ENCODE data around the gene CTAGE4.
"Not testable (repeated sequence)": the region's sequence is repeated elsewhere in the genome, so short reads cannot be mapped to it uniquely, and the experiment has no call there.

CTAGE4 gene, protein sequence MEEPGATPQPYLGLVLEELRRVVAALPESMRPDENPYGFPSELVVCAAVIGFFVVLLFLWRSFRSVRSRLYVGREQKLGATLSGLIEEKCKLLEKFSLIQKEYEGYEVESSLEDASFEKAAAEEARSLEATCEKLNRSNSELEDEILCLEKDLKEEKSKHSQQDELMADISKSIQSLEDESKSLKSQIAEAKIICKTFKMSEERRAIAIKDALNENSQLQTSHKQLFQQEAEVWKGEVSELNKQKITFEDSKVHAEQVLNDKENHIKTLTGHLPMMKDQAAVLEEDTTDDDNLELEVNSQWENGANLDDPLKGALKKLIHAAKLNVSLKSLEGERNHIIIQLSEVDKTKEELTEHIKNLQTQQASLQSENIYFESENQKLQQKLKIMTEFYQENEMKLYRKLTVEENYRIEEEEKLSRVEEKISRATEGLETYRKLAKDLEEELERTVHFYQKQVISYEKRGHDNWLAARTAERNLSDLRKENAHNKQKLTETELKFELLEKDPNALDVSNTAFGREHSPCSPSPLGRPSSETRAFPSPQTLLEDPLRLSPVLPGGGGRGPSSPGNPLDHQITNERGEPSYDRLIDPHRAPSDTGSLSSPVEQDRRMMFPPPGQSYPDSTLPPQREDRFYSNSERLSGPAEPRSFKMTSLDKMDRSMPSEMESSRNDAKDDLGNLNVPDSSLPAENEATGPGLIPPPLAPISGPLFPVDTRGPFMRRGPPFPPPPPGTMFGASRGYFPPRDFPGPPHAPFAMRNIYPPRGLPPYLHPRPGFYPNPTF

DNA sequence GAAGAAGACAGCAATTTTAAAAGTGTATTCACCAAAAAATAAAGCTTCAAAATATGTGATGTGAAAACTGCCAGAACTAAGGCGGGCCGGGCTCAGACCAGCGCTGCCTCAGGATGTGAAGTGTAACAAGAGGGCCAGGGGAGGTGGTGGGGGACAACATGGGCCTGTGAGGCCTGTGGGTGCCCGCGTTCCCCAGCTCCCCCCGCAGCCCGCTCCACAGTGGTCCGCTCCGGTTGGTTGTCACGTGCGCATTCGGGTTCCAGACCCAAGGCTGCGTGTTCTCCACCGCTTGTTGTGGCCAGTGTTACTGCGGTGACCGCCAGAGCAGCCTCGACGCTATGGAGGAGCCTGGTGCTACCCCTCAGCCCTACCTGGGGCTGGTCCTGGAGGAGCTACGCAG lies at the start of gene CTAGE4:
TSS of gene CTAGE4 (plus strand) at position 301 of the 400 bp plus-strand sequence. CDS start at position 339, 38 bp downstream.
- DNase-seq = not testable (repeated sequence)

DNA sequence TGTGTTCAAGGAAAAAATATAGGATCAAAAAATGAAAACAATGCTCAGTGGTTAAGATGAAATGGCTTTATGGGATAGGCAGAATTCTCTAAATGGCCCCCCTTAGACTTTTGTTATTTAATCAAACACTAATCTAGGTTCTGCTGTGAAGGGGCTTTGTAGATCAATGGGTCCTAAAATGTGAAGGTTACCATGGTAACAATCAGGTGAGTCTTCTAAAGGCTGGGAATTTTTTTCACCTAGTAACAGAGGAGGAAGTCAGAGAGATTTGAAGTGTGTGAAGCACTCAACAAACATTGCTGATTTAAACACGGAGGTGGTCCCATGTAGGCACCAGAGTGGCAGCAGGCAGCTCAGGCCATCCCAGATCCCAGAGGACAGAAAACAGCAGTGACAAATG lies 49.1 kb upstream of the CTAGE4 start:
- no peak for DNase-seq

DNA sequence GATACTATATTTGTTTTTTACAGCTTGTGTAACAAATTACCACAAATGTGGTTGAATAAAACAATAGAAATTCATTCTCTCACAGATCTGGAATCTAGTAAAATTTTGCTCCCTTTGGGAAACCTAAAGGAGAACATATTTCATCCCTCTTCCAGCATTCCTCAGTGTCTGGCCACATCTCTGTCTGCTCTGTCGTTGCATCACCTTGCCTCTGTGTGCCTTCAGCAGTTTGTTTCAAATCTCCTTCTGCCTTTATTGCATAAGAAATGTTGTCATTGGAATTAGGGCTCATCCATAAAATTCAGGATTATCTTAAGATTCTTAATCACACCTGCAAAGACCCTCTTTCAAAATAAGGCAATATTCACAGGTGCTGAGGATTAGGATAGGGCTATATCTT lies 45.8 kb upstream of the CTAGE4 start:
- DNase-seq = no peak

DNA sequence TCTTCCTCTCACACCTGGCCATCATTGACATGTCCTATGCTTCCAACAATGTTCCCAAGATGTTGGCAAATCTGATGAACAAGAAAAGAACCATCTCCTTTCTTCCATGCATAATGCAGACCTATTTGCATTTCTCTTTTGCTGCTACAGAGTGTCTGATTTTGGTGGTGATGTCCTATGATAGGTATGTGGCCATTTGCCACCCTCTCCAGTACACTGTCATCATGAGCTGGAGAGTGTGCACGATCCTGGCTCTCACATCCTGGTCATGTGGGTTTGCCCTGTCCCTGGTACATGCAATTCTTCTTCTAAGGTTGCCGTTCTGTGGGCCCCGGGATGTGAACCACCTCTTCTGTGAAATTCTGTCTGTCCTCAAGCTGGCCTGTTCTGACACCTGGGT lies 41.1 kb upstream of the CTAGE4 start:
- no peak for DNase-seq

- DNase-seq = no peak
Measured at GRCh38 chr7:144144426-144144825, 38.8 kb upstream of the CTAGE4 start.

GRCh38 chr7:144148224-144148827 lies 34.9 kb upstream of the CTAGE4 start:
- no peak for DNase-seq

GRCh38 chr7:144158861-144159260 lies 24.4 kb upstream of the CTAGE4 start:
- no peak for DNase-seq

DNA sequence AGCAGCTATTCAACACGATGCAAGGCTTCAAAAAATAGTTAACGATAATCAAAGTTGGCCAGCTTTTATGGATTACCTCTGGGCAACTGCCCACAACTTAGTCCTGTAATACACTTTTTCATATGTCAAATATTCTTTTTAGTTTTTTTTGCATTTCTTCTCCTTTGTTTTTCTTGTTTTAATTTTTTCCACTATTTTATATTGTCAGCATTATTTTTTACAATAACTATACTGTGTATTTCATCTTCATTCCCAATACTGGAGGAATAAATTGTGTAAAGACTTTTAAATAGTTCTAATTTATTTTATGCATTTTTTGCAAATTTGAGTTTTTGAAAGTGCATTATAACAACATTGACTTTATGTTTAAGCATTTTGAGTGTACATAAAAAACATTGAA lies 18.5 kb upstream of the CTAGE4 start:
- DNase-seq = no peak

GRCh38 chr7:144171594-144172350 lies 11.5 kb upstream of the CTAGE4 start:
- DNase-seq = not testable (repeated sequence)

GRCh38 chr7:144174613-144175012 lies 8.7 kb upstream of the CTAGE4 start:
- no peak for DNase-seq

DNA sequence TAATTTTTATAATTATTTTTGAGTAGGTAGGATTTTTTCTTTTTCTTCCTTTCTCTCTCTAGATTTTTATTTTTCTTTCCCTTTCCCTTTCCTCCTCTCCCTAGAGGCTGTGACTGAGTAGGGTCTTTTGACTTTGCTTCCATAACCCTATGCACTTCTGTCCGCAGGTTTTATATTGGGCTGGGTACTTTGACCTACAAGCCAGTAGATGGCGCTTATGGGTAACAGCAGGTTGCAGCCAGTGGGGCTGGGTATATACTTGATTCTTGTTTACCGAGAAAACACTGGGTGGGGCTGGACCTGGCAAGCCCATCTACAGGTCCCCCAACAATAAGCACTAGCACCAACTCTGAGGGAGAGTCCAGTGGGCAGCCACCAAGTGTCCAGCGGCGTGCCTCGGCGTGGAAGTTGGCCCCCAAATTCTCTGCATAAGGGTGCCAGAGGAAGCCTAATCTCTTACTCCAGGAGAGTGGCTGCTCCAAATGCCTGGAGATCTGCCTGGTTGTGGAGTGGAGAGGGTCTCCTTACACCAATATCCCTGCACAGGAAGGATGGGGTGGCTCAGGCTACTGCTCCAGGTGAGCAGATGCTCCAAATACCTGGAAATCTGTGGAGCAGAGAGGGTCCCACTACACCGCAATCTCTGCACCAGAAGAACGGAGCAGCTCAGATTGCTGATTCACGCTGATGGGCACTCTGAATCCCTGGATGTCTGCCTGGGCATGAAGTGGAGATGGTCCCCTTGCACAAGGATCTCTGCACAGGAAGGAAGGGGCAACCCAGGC lies 4.7 kb upstream of the CTAGE4 start:
- not testable (repeated sequence) for DNase-seq

DNA sequence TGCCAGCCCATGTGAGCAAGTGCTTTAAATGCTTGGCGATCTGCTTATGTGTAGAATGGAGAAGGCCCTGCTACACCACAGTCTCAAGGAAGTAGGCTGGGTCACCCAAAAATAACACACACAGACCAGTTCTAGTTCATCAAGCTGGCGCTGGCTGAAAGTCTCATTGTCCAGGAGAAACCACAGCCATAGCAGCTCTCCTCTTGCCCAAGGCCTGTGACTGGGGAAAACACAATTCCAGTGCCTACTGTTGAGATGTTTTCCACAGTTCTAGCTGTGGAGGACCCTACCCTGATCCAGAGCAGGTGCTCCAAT lies 4.1 kb upstream of the CTAGE4 start:
- not testable (repeated sequence) for DNase-seq

DNA sequence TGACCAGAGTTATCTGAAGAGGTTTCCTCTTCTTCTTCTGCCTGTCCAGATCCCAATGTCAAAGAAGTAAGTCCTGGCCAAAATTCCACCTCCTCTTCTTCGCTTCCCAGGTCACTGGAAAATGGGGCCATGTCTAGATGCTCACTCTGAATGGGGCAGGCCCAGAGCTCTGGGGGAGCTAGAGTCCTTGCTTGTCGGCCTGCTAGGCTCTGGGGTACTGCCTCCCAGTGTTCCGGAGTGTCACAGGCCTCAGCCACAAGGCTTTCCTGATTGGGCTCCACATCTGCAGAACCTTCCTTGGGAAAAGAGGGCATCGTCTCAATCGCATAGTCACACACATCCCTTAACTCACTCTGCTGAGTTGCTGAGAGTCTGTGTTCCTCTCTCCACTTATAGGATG lies 4.6 kb downstream of the CTAGE4 start:
- DNase-seq = not testable (repeated sequence)

DNA sequence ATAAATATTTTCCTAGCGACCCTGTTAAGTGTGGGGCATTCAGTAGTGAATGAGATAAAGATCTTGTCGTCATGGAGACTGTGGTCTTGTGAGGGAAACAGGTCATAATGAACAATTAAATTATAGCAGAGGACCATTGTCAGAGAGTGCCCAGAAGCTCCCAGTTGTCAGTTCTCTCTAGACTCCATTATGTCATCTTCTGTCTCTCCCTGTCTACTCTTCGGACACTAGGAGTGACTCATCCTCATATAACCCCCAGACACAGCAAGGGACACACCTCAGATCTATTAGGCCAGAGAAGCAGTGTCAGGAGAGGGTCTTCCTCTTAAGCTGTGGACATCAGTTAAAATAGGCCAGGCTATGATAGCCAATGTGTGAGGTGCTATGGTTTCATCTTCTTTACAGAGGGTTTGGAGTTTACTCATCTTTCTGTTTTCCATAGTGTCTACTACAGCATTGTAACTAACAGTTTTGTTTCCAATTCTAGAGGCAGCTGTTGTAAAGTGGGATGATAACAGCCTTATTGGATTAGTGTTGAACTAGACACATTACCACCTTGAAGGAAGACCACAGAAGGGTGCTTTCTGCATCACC lies 5.4 kb downstream of the CTAGE4 start:
- not testable (repeated sequence) for DNase-seq

DNA sequence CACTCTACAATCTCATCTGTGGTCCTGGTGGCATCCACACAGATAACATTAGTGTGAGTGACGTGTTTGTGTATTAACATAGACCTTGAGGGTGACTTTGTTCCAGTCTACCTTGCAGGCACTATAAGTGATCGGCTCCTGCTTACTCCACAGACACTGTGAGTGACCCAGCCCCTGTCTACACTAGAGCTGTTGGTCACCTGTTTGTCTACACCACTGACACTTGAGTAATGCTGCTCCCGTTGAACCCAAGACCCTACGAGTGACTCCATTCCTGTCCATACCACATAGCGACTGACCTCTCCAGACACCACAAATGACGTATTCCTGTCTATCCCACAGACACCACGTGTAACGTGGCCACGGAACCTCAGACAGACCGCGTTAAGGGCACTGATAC lies 10.5 kb downstream of the CTAGE4 start:
- not testable (repeated sequence) for DNase-seq

- not testable (repeated sequence) for DNase-seq
Measured at GRCh38 chr7:144194453-144194852, 11.2 kb downstream of the CTAGE4 start.

GRCh38 chr7:144195212-144195872 lies 12.1 kb downstream of the CTAGE4 start, which contains the start of gene ARHGEF35:
ARHGEF35 (minus strand) TSS chr7:144195833; CDS start chr7:144188383, 7,450 bp downstream.
- not testable (repeated sequence) for DNase-seq

DNA sequence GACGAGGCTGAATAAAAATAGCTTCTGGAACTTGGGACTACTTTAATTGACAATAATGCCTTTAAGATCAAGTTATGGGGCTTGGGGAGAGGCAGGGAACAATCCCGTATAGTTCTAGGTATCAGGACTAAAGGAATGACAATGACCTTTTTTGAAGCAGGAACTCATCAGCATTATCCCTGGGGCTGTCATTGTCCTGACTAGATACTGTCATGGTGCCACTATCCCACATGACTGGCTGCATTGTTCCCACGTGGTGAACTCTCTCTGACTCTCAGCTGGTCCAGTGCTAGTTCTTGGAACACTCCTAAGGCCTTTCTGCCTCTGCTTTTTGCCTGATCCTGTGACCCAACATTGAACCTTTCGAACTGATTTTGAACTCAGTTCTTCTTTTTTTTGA lies 15.7 kb downstream of the CTAGE4 start:
- DNase-seq = not testable (repeated sequence)

- not testable (repeated sequence) for DNase-seq
Measured at GRCh38 chr7:144201978-144202377, 18.7 kb downstream of the CTAGE4 start.

DNA sequence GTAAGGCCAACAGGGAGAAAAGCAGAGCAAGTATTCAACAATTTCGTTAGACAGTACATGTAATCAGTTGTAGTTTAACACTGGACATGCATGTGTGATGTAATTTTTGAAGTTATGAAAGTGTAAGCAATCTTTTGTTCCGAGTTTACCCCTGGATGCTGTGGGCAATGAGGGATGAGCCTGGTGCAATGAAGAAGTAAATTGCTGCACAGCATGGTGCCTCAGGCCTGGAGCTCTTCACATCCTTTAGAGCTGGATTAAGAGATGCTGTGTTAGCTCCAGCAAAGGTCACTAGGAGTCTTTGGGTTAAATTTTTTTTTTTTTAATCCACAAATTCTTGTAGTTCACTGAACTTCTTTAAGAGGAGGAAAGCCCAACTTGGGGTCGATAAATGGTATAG lies 19.8 kb downstream of the CTAGE4 start:
- not testable (repeated sequence) for DNase-seq

- not testable (repeated sequence) for DNase-seq
Measured at GRCh38 chr7:144205306-144205705, 22.0 kb downstream of the CTAGE4 start.
